Caco-2 (cell line): ENCODE data around the gene CFAP69. TPM values are rescaled to one million over a fixed set of nuclear protein-coding genes. Genes with fewer than 3 reads are reported as not detected.

Source experiments
- BruUV-seq: library from RNA; stranded (reverse); fragments of 400-500 nt; replicated peaks from 2 replicates; lab custom pipeline; 2021; lab: Mats Ljungman, UMichigan
- CTCF ChIA-PET: fragments of 300-600 bp; sonication (Branson Sonifier 250); formaldehyde crosslinking; loops from one replicate; lab custom pipeline; 2022; ENCODE audit warnings: antibody characterized with exemption; lab: Charles Lee
- POLR2A ChIA-PET: fragments of 300-600 bp; sonication (Branson Sonifier 250); formaldehyde crosslinking; loops from one replicate; lab custom pipeline; 2022; ENCODE audit warnings: antibody characterized with exemption; lab: Charles Lee
- DNase-seq, 2 experiments: peaks; one replicate each; pipeline versions ENCODE4 v3.0.0 to v3.0.0-alpha.2; 2020 to 2022
- H3K27me3 ChIP-seq: replicated peaks from 2 replicates; pipeline ENCODE4 v1.6.0; 2011; ENCODE audit warnings: low read length; ENCODE audit not compliant: control insufficient read depth, insufficient read depth
- H3K36me3 ChIP-seq: 2 replicates; pipeline ENCODE4 v1.5.1; 2011; ENCODE audit warnings: low read length; ENCODE audit not compliant: control insufficient read depth, insufficient read depth
- H3K4me1 ChIP-seq: fragments of 250-450 bp; sonication (Bioruptor Pico); 2 replicates; pipeline ENCODE4 v1.5.1; 2020; ENCODE audit warnings: mild to moderate bottlenecking
- H3K4me3 ChIP-seq: 2 replicates; pipeline ENCODE4 v1.5.1; 2011; ENCODE audit warnings: low read depth, mild to moderate bottlenecking, control low read depth, low read length
- H3K9me3 ChIP-seq: fragments of 250-450 bp; sonication (Bioruptor Pico); 2 replicates; pipeline ENCODE4 v1.5.1; 2020; ENCODE audit warnings: mild to moderate bottlenecking, moderate library complexity
- H3K27ac Mint-ChIP-seq: one replicate; pipeline ENCODE4 v1.8.0; 2022; ENCODE audit warnings: mixed read lengths; ENCODE audit not compliant: unreplicated experiment
- H3K27me3 Mint-ChIP-seq: one replicate; pipeline ENCODE4 v1.8.0; 2022; ENCODE audit warnings: mixed read lengths; ENCODE audit not compliant: insufficient read depth, unreplicated experiment
- H3K36me3 Mint-ChIP-seq: one replicate; pipeline ENCODE4 v1.8.0; 2022; ENCODE audit warnings: mild to moderate bottlenecking, mixed read lengths; ENCODE audit not compliant: insufficient read depth, unreplicated experiment
- H3K4me1 Mint-ChIP-seq: one replicate; pipeline ENCODE4 v1.8.0; 2022; ENCODE audit warnings: low read depth, mixed read lengths; ENCODE audit not compliant: unreplicated experiment
- H3K4me3 Mint-ChIP-seq: one replicate; pipeline ENCODE4 v1.8.0; 2022; ENCODE audit warnings: mild to moderate bottlenecking, moderate library complexity, mixed read lengths; ENCODE audit not compliant: unreplicated experiment
- H3K9me3 Mint-ChIP-seq: one replicate; pipeline ENCODE4 v1.8.0; 2022; ENCODE audit warnings: mixed read lengths; ENCODE audit not compliant: unreplicated experiment
- intact Hi-C: fragments of 100-400 bp; cut with micrococcal nuclease; formaldehyde crosslinking; loops from one replicate; pipeline ENCODE4 v1.10.0; 2022; ENCODE audit not compliant: unreplicated experiment
- total RNA-seq: library from RNA; stranded (reverse); gene quantifications from 2 replicates; pipeline ENCODE4 v1.2.3, GENCODE V29; 2022
- TF ChIP-seq, protein P1 (sequence below), 2 experiments: fragments of 200-600 bp in 1 of 2; IDR thresholded peaks; 1 replicate in 1 of 2; 2 replicates in 1 of 2; pipeline versions ENCODE4 v1.5.1 to v1.8.0; 2011 to 2022; ENCODE audit warnings: antibody characterized with exemption in 1 of 2, control low read depth in 1 of 2, inconsistent platforms in 1 of 2, low read depth in 1 of 2, low read length in 1 of 2, mild to moderate bottlenecking in 1 of 2, moderate library complexity in 1 of 2; ENCODE audit not compliant: insufficient read depth in 1 of 2, severe bottlenecking in 1 of 2, unreplicated experiment in 1 of 2

Gene CFAP69
- total RNA-seq, 1 experiment from 2014 or later, result 4.8 TPM

DNA sequence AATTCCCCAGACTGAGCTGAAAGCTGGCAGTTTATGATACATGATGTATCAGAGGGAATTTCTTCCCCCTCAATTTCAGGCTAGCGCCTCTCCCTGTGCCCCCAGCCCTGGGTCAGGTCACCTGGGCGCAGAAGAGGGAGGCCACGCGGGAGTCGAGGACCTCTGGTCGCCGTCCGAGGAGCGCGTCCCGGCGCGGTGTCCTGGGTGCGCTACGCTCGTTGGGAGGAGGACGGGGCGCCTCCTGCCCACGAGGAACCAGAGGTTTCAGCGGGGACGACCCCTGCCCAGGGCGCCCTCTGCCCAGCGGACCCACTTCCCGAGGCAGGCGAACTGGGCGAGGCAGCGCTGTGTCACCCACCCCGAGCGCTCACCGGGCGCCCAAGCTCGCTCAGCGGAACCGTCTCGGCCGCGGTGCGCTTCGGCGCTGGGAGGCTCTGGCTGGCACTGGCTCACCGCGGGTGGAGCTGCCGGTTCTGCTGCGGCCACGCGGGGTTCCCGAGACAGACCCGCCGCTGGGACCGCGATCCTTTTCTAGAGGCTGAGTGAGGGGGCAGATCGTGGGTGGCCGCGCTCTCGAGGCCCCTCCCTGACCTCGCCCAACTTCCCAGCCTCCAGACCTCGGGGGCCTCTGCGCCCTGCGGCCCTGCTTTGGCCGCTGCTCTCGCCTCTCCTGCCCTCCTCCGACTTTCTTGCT lies 76.0 kb downstream of the CFAP69 start, which contains the start of gene FAM237B:
TSS of gene FAM237B (minus strand) at position 504 of the 694 bp plus-strand sequence. CDS start 1,556 bp downstream, outside the sequence.
- H3K36me3 ChIP-seq, result no peaks in the 10 kb centered on the region
- intact Hi-C loops, result no loop called here
- Mint-ChIP-seq H3K9me3 (no peaks in the 10 kb centered on the region), H3K27ac (no peak within 1 kb of the TSS), H3K27me3 (peaks cover 25% of the 10 kb centered on the region), H3K4me1 (peaks cover 7% of the 10 kb centered on the region), H3K36me3 (no peaks in the 10 kb centered on the region), H3K4me3 (peak within 1 kb of the TSS; percentile 87)
- BruUV-seq, result no TSS peak
- H3K27me3 ChIP-seq, result no peaks in the 10 kb centered on the region; the same call in 1 of the 2 replicates
- peaks cover 8% of the 10 kb centered on the region; the same call in 1 of the 2 replicates for H3K4me1 ChIP-seq
- peak in 1 of 2 experiments; percentile 39 for DNase-seq
- no peaks in the 10 kb centered on the region for H3K9me3 ChIP-seq
- TF ChIP-seq, protein P1, sequence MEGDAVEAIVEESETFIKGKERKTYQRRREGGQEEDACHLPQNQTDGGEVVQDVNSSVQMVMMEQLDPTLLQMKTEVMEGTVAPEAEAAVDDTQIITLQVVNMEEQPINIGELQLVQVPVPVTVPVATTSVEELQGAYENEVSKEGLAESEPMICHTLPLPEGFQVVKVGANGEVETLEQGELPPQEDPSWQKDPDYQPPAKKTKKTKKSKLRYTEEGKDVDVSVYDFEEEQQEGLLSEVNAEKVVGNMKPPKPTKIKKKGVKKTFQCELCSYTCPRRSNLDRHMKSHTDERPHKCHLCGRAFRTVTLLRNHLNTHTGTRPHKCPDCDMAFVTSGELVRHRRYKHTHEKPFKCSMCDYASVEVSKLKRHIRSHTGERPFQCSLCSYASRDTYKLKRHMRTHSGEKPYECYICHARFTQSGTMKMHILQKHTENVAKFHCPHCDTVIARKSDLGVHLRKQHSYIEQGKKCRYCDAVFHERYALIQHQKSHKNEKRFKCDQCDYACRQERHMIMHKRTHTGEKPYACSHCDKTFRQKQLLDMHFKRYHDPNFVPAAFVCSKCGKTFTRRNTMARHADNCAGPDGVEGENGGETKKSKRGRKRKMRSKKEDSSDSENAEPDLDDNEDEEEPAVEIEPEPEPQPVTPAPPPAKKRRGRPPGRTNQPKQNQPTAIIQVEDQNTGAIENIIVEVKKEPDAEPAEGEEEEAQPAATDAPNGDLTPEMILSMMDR (IDR thresholded peaks at IDR 0.05; ENCODE audit: insufficient read depth in 1 of 2, low read depth in 1 of 2, low read length in 1 of 2, severe bottlenecking in 1 of 2, unreplicated experiment in 1 of 2), result no peak
- ChIA-PET POLR2A (no interaction called here), CTCF (interaction anchor here (1.0 kb wide), 1 partner anchor 8 kb away, joined by 3 read pairs; no protein-coding TSS in a partner anchor)
- peak within 1 kb of the TSS; percentile 35 for H3K4me3 ChIP-seq

DNA sequence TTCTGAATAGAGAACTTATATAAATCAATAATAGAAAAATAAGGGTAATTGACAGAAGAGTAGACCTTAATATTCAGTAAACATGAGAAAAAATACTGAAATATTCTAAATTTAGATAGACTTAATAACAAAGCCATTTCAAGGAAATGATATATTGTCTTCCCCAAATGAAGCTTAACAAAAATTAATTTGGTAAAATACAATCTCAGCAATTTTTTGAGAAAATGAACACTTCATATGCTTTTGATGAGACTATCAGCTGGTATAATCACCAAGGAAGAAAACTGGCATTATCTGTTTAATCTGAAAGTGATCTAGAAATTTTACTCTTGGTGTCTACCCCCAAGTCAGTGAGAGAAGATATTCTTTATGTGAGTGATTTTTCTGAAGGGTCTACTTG lies 77.9 kb downstream of the CFAP69 start:
- no peaks in the 10 kb centered on the region for H3K36me3 Mint-ChIP-seq
- H3K9me3 ChIP-seq, result no peaks in the 10 kb centered on the region
- peaks cover 7% of the 10 kb centered on the region for H3K4me1 Mint-ChIP-seq
- no TSS peak for BruUV-seq
- ChIA-PET CTCF (no interaction called here), POLR2A (no interaction called here)
- H3K27me3 ChIP-seq, result no peaks in the 10 kb centered on the region; the same call in 1 of the 2 replicates
- DNase-seq, result no peak
- TF ChIP-seq, protein P1 (IDR thresholded peaks at IDR 0.05; ENCODE audit: insufficient read depth in 1 of 2, low read depth in 1 of 2, low read length in 1 of 2, severe bottlenecking in 1 of 2, unreplicated experiment in 1 of 2), result no peak
- no peak overlapping the region for H3K27ac Mint-ChIP-seq
- no peak overlapping the region for H3K4me3 ChIP-seq
- no peaks in the 10 kb centered on the region for H3K9me3 Mint-ChIP-seq
- no peaks in the 10 kb centered on the region for H3K36me3 ChIP-seq
- H3K4me3 Mint-ChIP-seq, result no peak overlapping the region
- H3K4me1 ChIP-seq, result peaks cover 8% of the 10 kb centered on the region; the same call in 1 of the 2 replicates
- intact Hi-C loops, result no loop called here
- H3K27me3 Mint-ChIP-seq, result peaks cover 25% of the 10 kb centered on the region

DNA sequence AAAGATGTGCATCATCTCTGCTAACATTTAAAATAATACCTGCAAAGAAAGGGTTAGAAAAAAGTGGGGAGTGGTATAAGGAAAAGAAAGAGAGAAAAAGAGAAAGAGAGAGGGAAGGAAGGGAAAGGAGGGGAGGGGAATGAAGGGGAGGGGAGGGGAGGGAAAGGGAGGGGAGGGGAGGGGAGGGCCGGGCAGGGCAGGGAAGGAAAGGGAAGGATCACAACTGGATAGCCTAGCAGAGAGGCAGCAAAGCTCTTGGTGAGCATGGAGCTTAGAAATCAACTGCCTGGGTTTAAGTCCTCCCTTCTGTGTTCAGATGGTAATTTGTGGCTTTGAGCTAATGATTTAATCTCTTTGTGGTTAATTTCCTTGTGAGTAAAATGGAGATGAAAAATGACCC lies 81.5 kb downstream of the CFAP69 start:
- Histone ChIP-seq H3K4me3 (no peak overlapping the region), H3K27me3 (no peaks in the 10 kb centered on the region; the same call in 1 of the 2 replicates), H3K36me3 (no peaks in the 10 kb centered on the region), H3K9me3 (no peaks in the 10 kb centered on the region), H3K4me1 (no peaks in the 10 kb centered on the region)
- Mint-ChIP-seq H3K9me3 (no peaks in the 10 kb centered on the region), H3K36me3 (no peaks in the 10 kb centered on the region), H3K27ac (no peak overlapping the region), H3K27me3 (peaks cover 16% of the 10 kb centered on the region), H3K4me1 (no peaks in the 10 kb centered on the region), H3K4me3 (no peak overlapping the region)
- no TSS peak for BruUV-seq
- intact Hi-C loops, result no loop called here
- POLR2A ChIA-PET, result no interaction called here
- TF ChIP-seq, protein P1 (IDR thresholded peaks at IDR 0.05; ENCODE audit: insufficient read depth in 1 of 2, low read depth in 1 of 2, low read length in 1 of 2, severe bottlenecking in 1 of 2, unreplicated experiment in 1 of 2), result no peak
- DNase-seq, result no peak
- CTCF ChIA-PET, result no interaction called here
